H9 (cell line): ENCODE measurements around the gene TSPAN8. TPM values are rescaled to one million over a fixed set of nuclear protein-coding genes. Genes with fewer than 3 reads are reported as not detected.

Experiments
- DNase-seq: peaks from one replicate; pipeline ENCODE4 v3.0.0-alpha.2; 2017
- H2AFZ ChIP-seq: one replicate; pipeline ENCODE4 v1.6.1; 2013; ENCODE audit warnings: mild to moderate bottlenecking, low read length, control low read depth, moderate library complexity
- H2AK5ac ChIP-seq: 2 replicates; pipeline ENCODE4 v1.6.1; 2013; ENCODE audit warnings: low read length, control low read depth, mixed read lengths; ENCODE audit not compliant: insufficient read length
- H2BK120ac ChIP-seq: one replicate; pipeline ENCODE4 v1.6.1; 2013; ENCODE audit warnings: low read depth, mild to moderate bottlenecking, low read length, control low read depth, inconsistent platforms; ENCODE audit not compliant: poor library complexity, severe bottlenecking
- H2BK12ac ChIP-seq: 2 replicates; pipeline ENCODE4 v1.6.1; 2013; ENCODE audit warnings: low read length, control low read depth, mixed read lengths, low read depth; ENCODE audit not compliant: insufficient read length
- H2BK15ac ChIP-seq: 2 replicates; pipeline ENCODE4 v1.6.1; 2013; ENCODE audit warnings: low read depth, low read length, control low read depth
- H2BK20ac ChIP-seq: one replicate; pipeline ENCODE4 v1.6.1; 2013; ENCODE audit warnings: low read depth, mild to moderate bottlenecking, low read length, control low read depth, inconsistent platforms; ENCODE audit not compliant: poor library complexity, severe bottlenecking
- H2BK5ac ChIP-seq: 2 replicates; pipeline ENCODE4 v1.6.1; 2013; ENCODE audit warnings: low read length, control low read depth, mixed read lengths; ENCODE audit not compliant: insufficient read length
- H3K14ac ChIP-seq: 2 replicates; pipeline ENCODE4 v1.6.1; 2013; ENCODE audit warnings: low read length, control low read depth; ENCODE audit not compliant: insufficient read depth
- H3K18ac ChIP-seq: 2 replicates; pipeline ENCODE4 v1.6.1; 2013; ENCODE audit warnings: low read depth, mild to moderate bottlenecking, mixed read lengths, low read length, control low read depth; ENCODE audit not compliant: insufficient read length
- H3K23ac ChIP-seq: 2 replicates; pipeline ENCODE4 v1.6.1; 2013; ENCODE audit warnings: low read length, control low read depth, mixed read lengths, low read depth; ENCODE audit not compliant: insufficient read length
- H3K23me2 ChIP-seq: 2 replicates; pipeline ENCODE4 v1.6.1; 2013; ENCODE audit warnings: low read depth, mild to moderate bottlenecking, mixed read lengths, low read length, control low read depth; ENCODE audit not compliant: insufficient read length, poor library complexity, severe bottlenecking
- H3K27ac ChIP-seq: 2 replicates; pipeline ENCODE4 v1.5.1; 2013; ENCODE audit warnings: low read length, control low read depth, mixed read lengths, low read depth; ENCODE audit not compliant: insufficient read length
- H3K27me3 ChIP-seq: 2 replicates; pipeline ENCODE4 v1.6.1; 2013; ENCODE audit warnings: low read length, control low read depth, inconsistent platforms; ENCODE audit not compliant: insufficient read depth
- H3K4ac ChIP-seq: 2 replicates; pipeline ENCODE4 v1.6.1; 2013; ENCODE audit warnings: low read depth, mild to moderate bottlenecking, control low read depth, inconsistent platforms, low read length, moderate library complexity
- H3K4me1 ChIP-seq: 2 replicates; pipeline ENCODE4 v1.6.1; 2013; ENCODE audit warnings: low read length, control low read depth, inconsistent platforms; ENCODE audit not compliant: insufficient read depth
- H3K4me2 ChIP-seq: 2 replicates; pipeline ENCODE4 v1.6.1; 2013; ENCODE audit warnings: low read length, control low read depth, mixed read lengths; ENCODE audit not compliant: insufficient read length, insufficient read depth
- H3K56ac ChIP-seq: 2 replicates; pipeline ENCODE4 v1.6.1; 2013; ENCODE audit warnings: low read depth, mild to moderate bottlenecking, mixed read lengths, low read length, control low read depth; ENCODE audit not compliant: insufficient read length
- H3K79me1 ChIP-seq: 2 replicates; pipeline ENCODE4 v1.6.1; 2013; ENCODE audit warnings: low read depth, mild to moderate bottlenecking, moderate library complexity, low read length, control low read depth, inconsistent platforms; ENCODE audit not compliant: insufficient read depth, poor library complexity, severe bottlenecking
- H3K79me2 ChIP-seq: 2 replicates; pipeline ENCODE4 v1.6.1; 2013; ENCODE audit warnings: low read length, control low read depth, inconsistent platforms; ENCODE audit not compliant: insufficient read depth
- H3K9ac ChIP-seq: 2 replicates; pipeline ENCODE4 v1.6.1; 2013; ENCODE audit warnings: low read length, control low read depth, mixed read lengths; ENCODE audit not compliant: insufficient read length; ENCODE audit errors: extremely low read depth
- H3K9me3 ChIP-seq: one replicate; pipeline ENCODE4 v1.6.1; 2013; ENCODE audit warnings: low read depth, low read length, inconsistent platforms; ENCODE audit not compliant: control insufficient read depth
- H3T11ph ChIP-seq: one replicate; pipeline ENCODE4 v1.6.1; 2013; ENCODE audit warnings: mild to moderate bottlenecking, low read length, control low read depth, inconsistent platforms
- H4K20me1 ChIP-seq: one replicate; pipeline ENCODE4 v1.6.1; 2013; ENCODE audit not compliant: control insufficient read depth, insufficient read length, insufficient read depth
- H4K5ac ChIP-seq: 2 replicates; pipeline ENCODE4 v1.6.1; 2013; ENCODE audit warnings: low read depth, mild to moderate bottlenecking, mixed read lengths, low read length, control low read depth; ENCODE audit not compliant: insufficient read length
- H4K8ac ChIP-seq: replicated peaks from 2 replicates; pipeline ENCODE4 v1.6.1; 2013; ENCODE audit warnings: low read length, control low read depth, mixed read lengths, low read depth; ENCODE audit not compliant: insufficient read length
- H4K91ac ChIP-seq: 2 replicates; pipeline ENCODE4 v1.6.1; 2013; ENCODE audit warnings: low read depth, mild to moderate bottlenecking, moderate library complexity, mixed read lengths, low read length, control low read depth; ENCODE audit not compliant: insufficient read length
- H3K27ac Mint-ChIP-seq, 3 experiments: 2 replicates in 2 of 3; 3 replicates in 1 of 3; pipeline ENCODE4 v1.8.0; 2020 to 2021; ENCODE audit warnings: mixed read lengths in 3 of 3, mild to moderate bottlenecking in 1 of 3, moderate library complexity in 1 of 3
- H3K27me3 Mint-ChIP-seq: 2 replicates; pipeline ENCODE4 v1.8.0; 2021; ENCODE audit warnings: low read depth, mild to moderate bottlenecking, moderate library complexity, mixed read lengths
- H3K36me3 Mint-ChIP-seq, 3 experiments: 2 replicates in 2 of 3; 3 replicates in 1 of 3; pipeline ENCODE4 v1.8.0; 2020 to 2021; ENCODE audit warnings: low read depth in 3 of 3, mixed read lengths in 3 of 3; ENCODE audit not compliant: insufficient read depth in 1 of 3
- H3K4me1 Mint-ChIP-seq, 2 experiments: 2 replicates each; pipeline ENCODE4 v1.8.0; 2020; ENCODE audit warnings: mixed read lengths in 2 of 2
- H3K4me3 Mint-ChIP-seq, 2 experiments: 2 replicates in 1 of 2; 3 replicates in 1 of 2; pipeline ENCODE4 v1.8.0; 2020 to 2021; ENCODE audit warnings: mild to moderate bottlenecking in 2 of 2, mixed read lengths in 2 of 2, moderate library complexity in 1 of 2
- H3K9me3 Mint-ChIP-seq, 2 experiments: 2 replicates in 1 of 2; 3 replicates in 1 of 2; pipeline ENCODE4 v1.8.0; 2020; ENCODE audit warnings: mild to moderate bottlenecking in 2 of 2, mixed read lengths in 2 of 2, moderate library complexity in 1 of 2
- WGBS: extraction: QIAGEN DNeasy Blood & Tissue Kit; methylation state at CpG from one replicate; pipeline ENCODE4 v1.1.7; 2013; ENCODE audit warnings: missing lambda C conversion rate, low lambda C conversion rate, mixed read lengths; ENCODE audit not compliant: insufficient read length; ENCODE audit errors: extremely low coverage; 5-methylcytosine and 5-hydroxymethylcytosine counted together
- total RNA-seq: library from RNA; stranded (reverse); gene quantifications from 2 replicates; pipeline ENCODE4 v1.2.1, GENCODE V29; 2021
- TF ChIP-seq, protein P1 (sequence below): fragments of 200-600 bp; sonication (generic); conservative IDR thresholded peaks from 3 replicates; pipeline ENCODE4 v1.8.0; 2021; ENCODE audit warnings: antibody characterized with exemption, mild to moderate bottlenecking

TSPAN8 gene
- total RNA-seq, 1 experiment from 2014 or later = not detected

DNA sequence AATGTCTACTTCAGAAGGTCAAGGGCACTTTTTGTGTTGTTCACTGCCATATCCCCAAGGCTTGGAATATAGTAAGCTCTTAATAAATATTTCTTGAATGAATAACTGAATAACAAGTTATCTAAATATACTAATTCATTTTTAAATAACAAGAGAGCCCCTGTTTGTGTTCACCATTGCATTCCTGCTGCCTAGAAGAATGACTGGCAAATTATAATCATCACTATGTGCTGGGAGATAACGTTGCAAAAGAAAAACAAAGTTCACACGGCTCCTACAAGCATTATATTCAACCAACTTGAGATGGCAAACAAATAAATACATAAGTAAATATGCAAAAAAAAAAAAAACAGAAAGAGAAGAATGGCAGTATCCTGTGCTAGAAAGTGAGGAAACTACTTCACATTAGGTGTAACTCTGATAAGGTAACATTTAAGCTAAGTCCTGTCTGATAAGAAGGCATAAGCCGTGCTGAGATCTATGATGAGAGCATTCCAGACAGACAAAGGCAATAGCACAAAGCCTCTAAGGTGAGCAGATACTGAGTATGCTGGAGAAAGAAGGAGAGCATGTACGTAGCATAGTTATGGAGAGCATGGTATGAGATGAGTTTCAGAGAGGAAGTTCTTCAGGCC is 9.2 kb upstream of the TSPAN8 start:
- Histone ChIP-seq H2AK5ac (no peak overlapping the region), H3K79me2 (no peaks in the 10 kb centered on the region), H3K79me1 (no peaks in the 10 kb centered on the region), H2BK120ac (no peak overlapping the region), H4K5ac (no peak overlapping the region), H3T11ph (no peak overlapping the region), H2BK5ac (no peak overlapping the region), H3K18ac (no peak overlapping the region), H3K4me2 (no peak overlapping the region), H3K9me3 (no peaks in the 10 kb centered on the region), H2BK20ac (no peak overlapping the region), H3K27ac (no peak overlapping the region), H3K56ac (no peak overlapping the region), H3K27me3 (no peaks in the 10 kb centered on the region), H4K91ac (no peak overlapping the region), H3K14ac (no peak overlapping the region), H3K4me1 (no peaks in the 10 kb centered on the region), H2BK15ac (no peak overlapping the region), H2AFZ (no peak overlapping the region), H3K9ac (no peak overlapping the region), H4K20me1 (no peaks in the 10 kb centered on the region), H3K4ac (no peak overlapping the region), H3K23me2 (no peaks in the 10 kb centered on the region), H3K23ac (no peak overlapping the region), H4K8ac (no peak overlapping the region), H2BK12ac (no peak overlapping the region)
- Mint-ChIP-seq H3K27me3 (no peaks in the 10 kb centered on the region; the same call in 1 of the 2 replicates), H3K4me3 (no peak overlapping the region), H3K9me3 (peaks cover 10% of the 10 kb centered on the region in 2 experiments), H3K36me3 (peaks cover 4 to 13% (median 4%) of the 10 kb centered on the region in 3 experiments; a peak in 6 of 7 replicates), H3K4me1 (no peaks in the 10 kb centered on the region), H3K27ac (no peak overlapping the region)
- DNase-seq = no peak
- TF ChIP-seq, protein P1, sequence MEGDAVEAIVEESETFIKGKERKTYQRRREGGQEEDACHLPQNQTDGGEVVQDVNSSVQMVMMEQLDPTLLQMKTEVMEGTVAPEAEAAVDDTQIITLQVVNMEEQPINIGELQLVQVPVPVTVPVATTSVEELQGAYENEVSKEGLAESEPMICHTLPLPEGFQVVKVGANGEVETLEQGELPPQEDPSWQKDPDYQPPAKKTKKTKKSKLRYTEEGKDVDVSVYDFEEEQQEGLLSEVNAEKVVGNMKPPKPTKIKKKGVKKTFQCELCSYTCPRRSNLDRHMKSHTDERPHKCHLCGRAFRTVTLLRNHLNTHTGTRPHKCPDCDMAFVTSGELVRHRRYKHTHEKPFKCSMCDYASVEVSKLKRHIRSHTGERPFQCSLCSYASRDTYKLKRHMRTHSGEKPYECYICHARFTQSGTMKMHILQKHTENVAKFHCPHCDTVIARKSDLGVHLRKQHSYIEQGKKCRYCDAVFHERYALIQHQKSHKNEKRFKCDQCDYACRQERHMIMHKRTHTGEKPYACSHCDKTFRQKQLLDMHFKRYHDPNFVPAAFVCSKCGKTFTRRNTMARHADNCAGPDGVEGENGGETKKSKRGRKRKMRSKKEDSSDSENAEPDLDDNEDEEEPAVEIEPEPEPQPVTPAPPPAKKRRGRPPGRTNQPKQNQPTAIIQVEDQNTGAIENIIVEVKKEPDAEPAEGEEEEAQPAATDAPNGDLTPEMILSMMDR = no peak
- WGBS = no CpG with 5 or more reads among the region's 4 CpGs
